GM10266 (cell line): ENCODE results near the gene CABLES1.

ENCODE experiments used
- DNase-seq: peaks from one replicate; pipeline ENCODE4 v3.0.0; 2012; ENCODE audit errors: extremely low spot score
- TF ChIP-seq, protein P1 (sequence below): IDR thresholded peaks from 2 replicates; pipeline ENCODE4 v1.5.1; 2012; ENCODE audit warnings: mild to moderate bottlenecking, low read depth; ENCODE audit not compliant: control insufficient read depth, insufficient read depth; ENCODE audit errors: missing control alignments

CABLES1 gene

DNA sequence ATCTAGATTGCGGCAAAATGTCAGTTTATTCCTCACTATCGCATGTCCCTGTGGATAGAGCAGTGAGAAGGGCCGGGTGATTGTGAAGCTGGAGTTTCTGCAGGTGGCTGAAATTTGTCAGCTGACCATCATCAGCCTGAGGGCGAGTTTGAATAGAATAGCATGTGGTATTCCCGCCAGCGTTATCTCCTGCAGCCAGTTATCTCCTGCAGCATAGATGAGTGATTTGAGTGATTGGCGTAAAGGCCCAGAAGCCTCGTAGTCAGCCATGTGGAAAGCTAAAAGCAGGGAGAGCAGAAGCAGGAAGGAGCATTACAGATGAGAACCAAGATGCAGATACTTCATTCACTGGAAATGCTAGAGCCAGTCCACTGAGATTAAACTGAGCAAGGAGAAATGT, 65.5 kb downstream of the CABLES1 start:
- no peak for DNase-seq
- TF ChIP-seq, protein P1, sequence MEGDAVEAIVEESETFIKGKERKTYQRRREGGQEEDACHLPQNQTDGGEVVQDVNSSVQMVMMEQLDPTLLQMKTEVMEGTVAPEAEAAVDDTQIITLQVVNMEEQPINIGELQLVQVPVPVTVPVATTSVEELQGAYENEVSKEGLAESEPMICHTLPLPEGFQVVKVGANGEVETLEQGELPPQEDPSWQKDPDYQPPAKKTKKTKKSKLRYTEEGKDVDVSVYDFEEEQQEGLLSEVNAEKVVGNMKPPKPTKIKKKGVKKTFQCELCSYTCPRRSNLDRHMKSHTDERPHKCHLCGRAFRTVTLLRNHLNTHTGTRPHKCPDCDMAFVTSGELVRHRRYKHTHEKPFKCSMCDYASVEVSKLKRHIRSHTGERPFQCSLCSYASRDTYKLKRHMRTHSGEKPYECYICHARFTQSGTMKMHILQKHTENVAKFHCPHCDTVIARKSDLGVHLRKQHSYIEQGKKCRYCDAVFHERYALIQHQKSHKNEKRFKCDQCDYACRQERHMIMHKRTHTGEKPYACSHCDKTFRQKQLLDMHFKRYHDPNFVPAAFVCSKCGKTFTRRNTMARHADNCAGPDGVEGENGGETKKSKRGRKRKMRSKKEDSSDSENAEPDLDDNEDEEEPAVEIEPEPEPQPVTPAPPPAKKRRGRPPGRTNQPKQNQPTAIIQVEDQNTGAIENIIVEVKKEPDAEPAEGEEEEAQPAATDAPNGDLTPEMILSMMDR, result no peak

DNA sequence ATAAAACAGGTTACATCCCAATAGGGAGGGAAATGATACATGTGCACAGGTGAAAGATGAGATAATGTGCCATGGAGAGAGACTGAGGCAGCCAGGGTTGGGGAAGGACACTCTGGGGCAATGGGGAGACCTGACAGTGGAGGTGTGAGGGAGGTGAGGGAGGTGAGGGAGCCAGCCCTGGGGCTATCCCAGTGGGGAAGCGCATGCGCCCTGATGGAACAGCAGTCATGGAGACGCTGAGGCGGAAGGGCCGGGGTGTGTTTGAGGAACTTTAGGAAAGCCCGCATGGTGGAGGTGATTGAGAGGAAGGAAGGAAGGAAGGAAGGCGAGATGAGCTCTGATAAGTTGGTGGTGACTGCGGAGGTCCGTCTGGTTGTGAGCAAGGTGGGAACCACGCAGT, 66.5 kb downstream of the CABLES1 start:
- TF ChIP-seq, protein P1, result no peak
- DNase-seq, result no peak

DNA sequence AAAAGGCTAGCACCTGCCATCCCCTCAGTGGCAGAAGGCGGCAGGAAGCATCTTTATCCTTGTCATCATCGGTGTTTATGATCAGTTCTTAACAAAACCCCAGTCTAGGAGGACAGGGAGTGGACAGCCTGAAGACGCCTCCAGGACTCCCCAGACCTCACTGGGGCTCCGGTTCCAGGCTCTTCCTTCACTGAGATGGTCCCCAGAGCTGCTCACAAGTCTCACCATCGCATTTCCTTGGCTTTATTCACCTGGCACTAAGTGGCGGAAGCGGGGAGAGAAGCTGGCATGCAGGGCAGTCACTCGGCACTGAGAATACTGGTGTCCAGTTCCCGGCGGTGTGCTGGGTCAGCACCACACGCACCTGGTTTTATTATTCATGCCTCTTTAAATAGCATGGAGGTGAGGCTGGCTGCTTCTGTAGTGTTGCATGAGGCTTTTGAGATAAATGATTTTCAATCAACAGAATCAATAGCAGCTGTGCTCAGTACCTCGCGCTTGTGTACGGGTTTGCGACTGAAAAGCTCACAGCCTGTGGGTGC, 68.7 kb downstream of the CABLES1 start:
- no peak for DNase-seq
- TF ChIP-seq, protein P1, result no peak

DNA sequence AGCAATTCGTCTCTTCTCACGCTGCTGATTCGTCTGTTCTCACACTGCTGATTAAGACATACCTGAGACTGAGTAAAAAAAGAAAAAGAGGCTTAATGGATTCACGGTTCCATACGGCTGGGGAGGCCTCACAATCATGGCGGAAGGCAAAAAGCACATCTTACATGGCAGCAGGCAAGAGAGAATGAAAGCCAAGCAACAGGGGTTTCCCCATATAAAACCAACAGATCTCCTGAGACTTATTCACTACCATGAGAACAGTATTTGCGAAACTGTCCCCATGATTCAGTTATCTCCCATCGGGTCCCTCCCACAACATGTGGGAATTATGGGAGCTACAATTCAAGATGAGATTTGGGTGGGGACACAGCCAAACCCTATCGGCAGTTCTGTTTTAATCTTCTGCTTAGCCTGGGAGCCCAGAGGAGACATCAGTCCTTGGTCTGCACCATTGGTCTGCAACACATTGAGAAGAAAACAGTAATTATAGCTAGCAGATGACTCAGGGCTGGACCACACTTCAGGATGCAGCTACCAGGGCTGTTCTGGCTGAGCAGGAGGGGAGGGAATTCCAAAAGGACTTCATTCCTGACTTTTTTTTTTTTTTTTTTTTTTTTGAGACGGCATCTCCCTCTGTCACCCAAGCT, 69.4 kb downstream of the CABLES1 start:
- TF ChIP-seq, protein P1, result no peak
- no peak for DNase-seq

DNA sequence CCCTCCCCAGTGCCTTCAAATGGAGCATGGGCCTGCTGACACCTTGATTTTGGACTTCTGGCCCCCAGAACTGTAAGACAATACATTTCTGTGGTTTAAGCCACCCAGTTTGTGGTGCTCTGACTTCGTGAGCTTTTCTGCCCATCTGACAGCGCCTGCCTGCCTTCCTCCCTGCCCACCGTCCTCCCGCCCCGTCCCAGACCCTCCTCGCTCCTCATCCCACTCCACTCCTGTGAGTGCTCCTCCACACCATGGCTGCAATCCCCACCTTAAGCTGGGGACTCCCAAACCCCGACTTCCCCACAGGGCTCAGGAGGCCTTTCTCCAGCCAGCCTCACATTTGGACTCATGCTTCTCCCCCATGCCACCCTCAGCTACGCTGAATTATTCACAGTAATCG, 70.7 kb downstream of the CABLES1 start:
- TF ChIP-seq, protein P1, result no peak
- no peak for DNase-seq

DNA sequence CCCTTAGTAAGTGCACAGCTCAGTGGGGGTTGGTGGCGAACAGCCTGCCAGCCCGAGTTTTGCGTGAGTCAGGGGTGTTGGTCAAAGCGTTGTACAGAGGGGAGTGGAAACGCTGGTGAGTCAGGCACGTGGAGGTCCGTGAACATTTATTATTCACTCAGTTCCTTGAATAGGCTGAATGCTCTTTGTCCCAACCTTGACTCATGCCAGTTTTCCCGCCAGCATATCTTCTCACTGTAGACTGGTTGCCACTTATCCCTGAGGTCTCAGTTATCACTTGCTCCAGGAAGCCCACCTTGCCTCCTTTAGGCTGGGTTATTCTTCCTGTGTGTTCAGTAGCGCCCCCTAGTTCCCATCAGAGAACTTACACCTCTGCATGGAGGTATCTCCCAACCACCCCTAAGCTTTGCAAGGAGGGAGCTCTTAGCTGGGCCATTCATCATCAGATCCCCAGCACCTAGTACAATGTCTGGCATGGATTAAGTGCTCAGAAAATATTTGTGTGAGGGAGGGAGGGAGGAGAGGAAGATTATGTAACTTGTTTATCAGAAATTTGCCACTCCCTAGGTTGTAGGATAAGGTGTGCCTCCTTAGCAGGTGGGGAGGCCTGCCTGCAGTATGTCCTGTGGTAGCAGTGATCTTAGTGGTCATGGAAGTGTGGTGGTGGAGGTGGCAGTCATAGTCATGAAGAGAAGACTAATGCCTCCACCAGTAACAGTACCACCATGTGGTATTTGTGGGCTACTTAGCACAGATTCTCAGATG, 72.1 kb downstream of the CABLES1 start:
- TF ChIP-seq, protein P1, result peak; percentile 13
- DNase-seq, result no peak

DNA sequence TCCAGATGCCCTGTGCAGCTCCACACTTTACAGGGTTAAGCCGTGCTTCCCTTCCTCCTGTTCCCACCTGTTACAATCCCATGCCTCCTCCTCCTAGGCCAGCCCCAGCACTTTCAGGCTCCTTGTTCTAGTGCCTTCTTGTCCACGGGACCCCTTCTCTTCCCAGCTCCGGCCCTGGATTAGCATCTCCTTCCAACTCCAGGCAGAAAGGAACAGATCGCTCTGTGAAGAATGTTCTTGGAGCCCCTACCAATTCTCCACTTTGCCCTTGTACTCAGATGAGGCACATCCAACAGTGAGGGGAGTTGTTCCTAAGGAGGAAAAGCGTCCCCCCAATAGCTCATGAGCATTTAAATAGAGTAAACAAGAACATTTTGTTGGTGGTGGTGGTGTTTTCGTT, 72.7 kb downstream of the CABLES1 start:
- DNase-seq, result no peak
- TF ChIP-seq, protein P1, result no peak
